ENCODE measurements around the gene MDM1.

DNA sequence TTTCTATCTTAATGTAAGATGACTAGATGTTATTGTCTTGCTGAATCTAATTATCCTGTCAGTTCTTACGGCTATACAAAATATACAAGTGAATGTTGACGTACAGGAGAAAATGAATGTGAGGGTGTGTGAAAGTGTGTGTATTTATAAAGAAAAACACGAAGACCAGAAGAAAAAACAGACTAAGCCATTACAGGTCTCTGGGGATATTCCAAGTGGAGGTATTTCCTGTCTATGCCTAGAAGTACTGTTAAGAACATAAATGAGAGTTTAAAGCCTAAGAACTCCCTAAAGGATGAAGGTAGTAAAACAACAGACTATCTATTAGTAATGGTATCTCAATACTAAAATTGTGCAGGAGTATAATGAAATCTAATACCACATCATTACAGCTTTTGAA lies 7.6 kb downstream of the MDM1 start:
- TF ChIP-seq, protein P1, sequence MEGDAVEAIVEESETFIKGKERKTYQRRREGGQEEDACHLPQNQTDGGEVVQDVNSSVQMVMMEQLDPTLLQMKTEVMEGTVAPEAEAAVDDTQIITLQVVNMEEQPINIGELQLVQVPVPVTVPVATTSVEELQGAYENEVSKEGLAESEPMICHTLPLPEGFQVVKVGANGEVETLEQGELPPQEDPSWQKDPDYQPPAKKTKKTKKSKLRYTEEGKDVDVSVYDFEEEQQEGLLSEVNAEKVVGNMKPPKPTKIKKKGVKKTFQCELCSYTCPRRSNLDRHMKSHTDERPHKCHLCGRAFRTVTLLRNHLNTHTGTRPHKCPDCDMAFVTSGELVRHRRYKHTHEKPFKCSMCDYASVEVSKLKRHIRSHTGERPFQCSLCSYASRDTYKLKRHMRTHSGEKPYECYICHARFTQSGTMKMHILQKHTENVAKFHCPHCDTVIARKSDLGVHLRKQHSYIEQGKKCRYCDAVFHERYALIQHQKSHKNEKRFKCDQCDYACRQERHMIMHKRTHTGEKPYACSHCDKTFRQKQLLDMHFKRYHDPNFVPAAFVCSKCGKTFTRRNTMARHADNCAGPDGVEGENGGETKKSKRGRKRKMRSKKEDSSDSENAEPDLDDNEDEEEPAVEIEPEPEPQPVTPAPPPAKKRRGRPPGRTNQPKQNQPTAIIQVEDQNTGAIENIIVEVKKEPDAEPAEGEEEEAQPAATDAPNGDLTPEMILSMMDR (conservative IDR thresholded peaks at IDR 0.05; ENCODE audit: low read depth in 2 of 2) = no peak
- TF ChIP-seq EZH2 (IDR thresholded peaks at IDR 0.05; ENCODE audit: low read depth, unreplicated experiment) (no peak), JUNB (IDR thresholded peaks at IDR 0.05; ENCODE audit: unreplicated experiment) (no peak), STAT1 (IDR thresholded peaks at IDR 0.05; ENCODE audit: unreplicated experiment) (no peak), EZH2phosphoT487 (IDR thresholded peaks at IDR 0.05; ENCODE audit: unreplicated experiment) (no peak), POLR2AphosphoS5 (IDR thresholded peaks at IDR 0.05; ENCODE audit: low read depth) (no peak), REST (IDR thresholded peaks at IDR 0.05; ENCODE audit: unreplicated experiment) (no peak), CREB1 (CRISPR knock-in tag; IDR thresholded peaks at IDR 0.05; ENCODE audit: low read depth) (no peak), ETS1 (IDR thresholded peaks at IDR 0.05) (no peak), ZNF331 (CRISPR knock-in tag; IDR thresholded peaks at IDR 0.05; ENCODE audit: low read depth) (no peak), ZNF114 (CRISPR knock-in tag; IDR thresholded peaks at IDR 0.05) (no peak)
- TF ChIP-seq, protein P2, sequence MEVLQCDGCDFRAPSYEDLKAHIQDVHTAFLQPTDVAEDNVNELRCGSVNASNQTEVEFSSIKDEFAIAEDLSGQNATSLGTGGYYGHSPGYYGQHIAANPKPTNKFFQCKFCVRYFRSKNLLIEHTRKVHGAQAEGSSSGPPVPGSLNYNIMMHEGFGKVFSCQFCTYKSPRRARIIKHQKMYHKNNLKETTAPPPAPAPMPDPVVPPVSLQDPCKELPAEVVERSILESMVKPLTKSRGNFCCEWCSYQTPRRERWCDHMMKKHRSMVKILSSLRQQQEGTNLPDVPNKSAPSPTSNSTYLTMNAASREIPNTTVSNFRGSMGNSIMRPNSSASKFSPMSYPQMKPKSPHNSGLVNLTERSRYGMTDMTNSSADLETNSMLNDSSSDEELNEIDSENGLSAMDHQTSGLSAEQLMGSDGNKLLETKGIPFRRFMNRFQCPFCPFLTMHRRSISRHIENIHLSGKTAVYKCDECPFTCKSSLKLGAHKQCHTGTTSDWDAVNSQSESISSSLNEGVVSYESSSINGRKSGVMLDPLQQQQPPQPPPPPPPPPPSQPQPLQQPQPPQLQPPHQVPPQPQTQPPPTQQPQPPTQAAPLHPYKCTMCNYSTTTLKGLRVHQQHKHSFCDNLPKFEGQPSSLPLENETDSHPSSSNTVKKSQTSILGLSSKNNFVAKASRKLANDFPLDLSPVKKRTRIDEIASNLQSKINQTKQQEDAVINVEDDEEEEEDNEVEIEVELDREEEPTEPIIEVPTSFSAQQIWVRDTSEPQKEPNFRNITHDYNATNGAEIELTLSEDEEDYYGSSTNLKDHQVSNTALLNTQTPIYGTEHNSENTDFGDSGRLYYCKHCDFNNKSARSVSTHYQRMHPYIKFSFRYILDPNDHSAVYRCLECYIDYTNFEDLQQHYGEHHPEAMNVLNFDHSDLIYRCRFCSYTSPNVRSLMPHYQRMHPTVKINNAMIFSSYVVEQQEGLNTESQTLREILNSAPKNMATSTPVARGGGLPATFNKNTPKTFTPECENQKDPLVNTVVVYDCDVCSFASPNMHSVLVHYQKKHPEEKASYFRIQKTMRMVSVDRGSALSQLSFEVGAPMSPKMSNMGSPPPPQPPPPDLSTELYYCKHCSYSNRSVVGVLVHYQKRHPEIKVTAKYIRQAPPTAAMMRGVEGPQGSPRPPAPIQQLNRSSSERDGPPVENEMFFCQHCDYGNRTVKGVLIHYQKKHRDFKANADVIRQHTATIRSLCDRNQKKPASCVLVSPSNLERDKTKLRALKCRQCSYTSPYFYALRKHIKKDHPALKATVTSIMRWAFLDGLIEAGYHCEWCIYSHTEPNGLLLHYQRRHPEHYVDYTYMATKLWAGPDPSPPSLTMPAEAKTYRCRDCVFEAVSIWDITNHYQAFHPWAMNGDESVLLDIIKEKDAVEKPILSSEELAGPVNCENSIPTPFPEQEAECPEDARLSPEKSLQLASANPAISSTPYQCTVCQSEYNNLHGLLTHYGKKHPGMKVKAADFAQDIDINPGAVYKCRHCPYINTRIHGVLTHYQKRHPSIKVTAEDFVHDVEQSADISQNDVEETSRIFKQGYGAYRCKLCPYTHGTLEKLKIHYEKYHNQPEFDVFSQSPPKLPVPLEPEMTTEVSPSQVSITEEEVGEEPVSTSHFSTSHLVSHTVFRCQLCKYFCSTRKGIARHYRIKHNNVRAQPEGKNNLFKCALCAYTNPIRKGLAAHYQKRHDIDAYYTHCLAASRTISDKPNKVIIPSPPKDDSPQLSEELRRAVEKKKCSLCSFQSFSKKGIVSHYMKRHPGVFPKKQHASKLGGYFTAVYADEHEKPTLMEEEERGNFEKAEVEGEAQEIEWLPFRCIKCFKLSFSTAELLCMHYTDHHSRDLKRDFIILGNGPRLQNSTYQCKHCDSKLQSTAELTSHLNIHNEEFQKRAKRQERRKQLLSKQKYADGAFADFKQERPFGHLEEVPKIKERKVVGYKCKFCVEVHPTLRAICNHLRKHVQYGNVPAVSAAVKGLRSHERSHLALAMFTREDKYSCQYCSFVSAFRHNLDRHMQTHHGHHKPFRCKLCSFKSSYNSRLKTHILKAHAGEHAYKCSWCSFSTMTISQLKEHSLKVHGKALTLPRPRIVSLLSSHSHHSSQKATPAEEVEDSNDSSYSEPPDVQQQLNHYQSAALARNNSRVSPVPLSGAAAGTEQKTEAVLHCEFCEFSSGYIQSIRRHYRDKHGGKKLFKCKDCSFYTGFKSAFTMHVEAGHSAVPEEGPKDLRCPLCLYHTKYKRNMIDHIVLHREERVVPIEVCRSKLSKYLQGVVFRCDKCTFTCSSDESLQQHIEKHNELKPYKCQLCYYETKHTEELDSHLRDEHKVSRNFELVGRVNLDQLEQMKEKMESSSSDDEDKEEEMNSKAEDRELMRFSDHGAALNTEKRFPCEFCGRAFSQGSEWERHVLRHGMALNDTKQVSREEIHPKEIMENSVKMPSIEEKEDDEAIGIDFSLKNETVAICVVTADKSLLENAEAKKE (CRISPR knock-in tag; IDR thresholded peaks at IDR 0.05) = no peak

All from GM23338 (cell line).